GM18909 (cell line): Measurements from ENCODE around the gene TNIP1.
A peak's percentile ranks its signal among the peaks of the same experiment; 100 is the strongest.

ENCODE experiments used
- ATAC-seq: cut with Tn5 transposase; IDR thresholded peaks from one replicate; pipeline ENCODE4 v1.9.1; 2021; ENCODE audit warnings: mild to moderate bottlenecking; ENCODE audit not compliant: unreplicated experiment, poor library complexity

Gene TNIP1

GRCh38 chr5:151080613-151081430 is at the start of gene TNIP1:
Gene TNIP1 (minus strand): TSS chr5:151081034. CDS start chr5:151065095, 15,939 bp downstream.
- peak; percentile 84 for ATAC-seq

- ATAC-seq = no peak
Observed at GRCh38 chr5:151130235-151130921, 49.5 kb upstream of the TNIP1 start.

- ATAC-seq = no peak
Observed at GRCh38 chr5:151128817-151129216, 48.0 kb upstream of the TNIP1 start.

- ATAC-seq = no peak
Observed at GRCh38 chr5:151127926-151128325, 47.1 kb upstream of the TNIP1 start.

- peak; percentile 35 for ATAC-seq
Observed at GRCh38 chr5:151126199-151126645, 45.4 kb upstream of the TNIP1 start.

- ATAC-seq = no peak
Observed at GRCh38 chr5:151125421-151125820, 44.6 kb upstream of the TNIP1 start.

GRCh38 chr5:151123897-151124751 is 43.3 kb upstream of the TNIP1 start:
- ATAC-seq = peak; percentile 89

- ATAC-seq = no peak
Observed at GRCh38 chr5:151122828-151123227, 42.0 kb upstream of the TNIP1 start.

GRCh38 chr5:151121665-151122064 is 40.8 kb upstream of the TNIP1 start:
- ATAC-seq = no peak

- ATAC-seq = no peak
Observed at GRCh38 chr5:151121095-151121494, 40.3 kb upstream of the TNIP1 start.

- no peak for ATAC-seq
Observed at GRCh38 chr5:151118913-151119575, 38.2 kb upstream of the TNIP1 start.

- peak; percentile 57 for ATAC-seq
Observed at GRCh38 chr5:151115272-151115905, 34.6 kb upstream of the TNIP1 start.

- ATAC-seq = no peak
Observed at GRCh38 chr5:151113651-151114050, 32.8 kb upstream of the TNIP1 start.

GRCh38 chr5:151110992-151111391 is 30.2 kb upstream of the TNIP1 start:
- no peak for ATAC-seq

- peak; percentile 44 for ATAC-seq
Observed at GRCh38 chr5:151110122-151110681, 29.4 kb upstream of the TNIP1 start.

- no peak for ATAC-seq
Observed at GRCh38 chr5:151108566-151108965, 27.7 kb upstream of the TNIP1 start.

- no peak for ATAC-seq
Observed at GRCh38 chr5:151107738-151108520, 27.1 kb upstream of the TNIP1 start.

- ATAC-seq = no peak
Observed at GRCh38 chr5:151107084-151107483, 26.2 kb upstream of the TNIP1 start.

- no peak for ATAC-seq
Observed at GRCh38 chr5:151106509-151106908, 25.7 kb upstream of the TNIP1 start.
